IMR-90 (cell line): ENCODE data around the gene NOL6. TPM values are rescaled to one million over a fixed set of nuclear protein-coding genes. Genes with fewer than 3 reads are reported as not detected.

Experiments
- ATAC-seq: fragments of 200-7000 bp; cut with Tn5 transposase; 2 replicates; pipeline ENCODE4 v1.9.1; 2020; ENCODE audit warnings: low read depth, mild to moderate bottlenecking, moderate library complexity
- BruUV-seq: library from RNA; stranded (reverse); fragments of 400-500 nt; replicated peaks from 2 replicates; lab custom pipeline; 2021; lab: Mats Ljungman, UMichigan
- CTCF ChIA-PET: fragments of 300-600 bp; formaldehyde crosslinking; extraction: SDS; loops from one replicate; lab custom pipeline; 2021; ENCODE audit warnings: antibody characterized with exemption; lab: Yijun Ruan, JAX
- POLR2A ChIA-PET: fragments of 300-600 bp; sonication (Branson Sonifier 250); formaldehyde crosslinking; loops from one replicate; lab custom pipeline; 2022; ENCODE audit warnings: antibody characterized with exemption; ENCODE audit not compliant: unreplicated experiment; lab: Charles Lee
- DNase-seq: peaks from one replicate; pipeline ENCODE4 v3.0.0; 2013
- H2AFZ ChIP-seq: replicated peaks from 2 replicates; pipeline ENCODE3; 2013; ENCODE audit warnings: low read length, mild to moderate bottlenecking; ENCODE audit not compliant: poor library complexity
- H2AK5ac ChIP-seq: 2 replicates; pipeline ENCODE4 v1.6.1; 2013; ENCODE audit warnings: low read depth, low read length, inconsistent platforms
- H2AK9ac ChIP-seq: replicated peaks from 2 replicates; pipeline ENCODE3; 2013; ENCODE audit warnings: mild to moderate bottlenecking, low read depth, low read length, moderate library complexity; ENCODE audit not compliant: poor library complexity
- H2BK120ac ChIP-seq: 2 replicates; pipeline ENCODE4 v1.6.1; 2013; ENCODE audit warnings: low read depth, low read length, inconsistent platforms
- H2BK15ac ChIP-seq: 3 replicates; pipeline ENCODE4 v1.6.1; 2013; ENCODE audit warnings: low read depth, low read length, inconsistent platforms
- H2BK20ac ChIP-seq: 2 replicates; pipeline ENCODE4 v1.6.1; 2013; ENCODE audit warnings: low read depth, mild to moderate bottlenecking, inconsistent platforms, low read length, moderate library complexity
- H2BK5ac ChIP-seq: 2 replicates; pipeline ENCODE4 v1.6.1; 2013; ENCODE audit warnings: mild to moderate bottlenecking, low read depth, low read length, inconsistent platforms; ENCODE audit not compliant: poor library complexity, severe bottlenecking
- H3K14ac ChIP-seq: replicated peaks from 2 replicates; pipeline ENCODE4 v1.6.1; 2013; ENCODE audit warnings: low read depth, low read length, inconsistent platforms
- H3K18ac ChIP-seq: 2 replicates; pipeline ENCODE4 v1.6.1; 2013; ENCODE audit warnings: low read depth, low read length, control low read depth
- H3K23ac ChIP-seq: 2 replicates; pipeline ENCODE4 v1.6.1; 2013; ENCODE audit warnings: low read depth, low read length, inconsistent platforms
- H3K27ac ChIP-seq: 2 replicates; pipeline ENCODE4 v1.5.1; 2013; ENCODE audit warnings: mild to moderate bottlenecking, control low read depth, low read length; ENCODE audit not compliant: insufficient read depth
- H3K27me3 ChIP-seq: 2 replicates; pipeline ENCODE4 v1.6.1; 2013; ENCODE audit warnings: low read length; ENCODE audit not compliant: control insufficient read depth, insufficient read depth
- H3K36me3 ChIP-seq: 2 replicates; pipeline ENCODE4 v1.6.1; 2013; ENCODE audit warnings: low read length, mixed read lengths; ENCODE audit not compliant: control insufficient read depth, insufficient read depth
- H3K4ac ChIP-seq: 2 replicates; pipeline ENCODE4 v1.6.1; 2013; ENCODE audit warnings: low read depth, low read length, inconsistent platforms
- H3K4me1 ChIP-seq: 2 replicates; pipeline ENCODE4 v1.6.1; 2013; ENCODE audit warnings: low read length, mixed read lengths; ENCODE audit not compliant: control insufficient read depth, insufficient read depth
- H3K4me2 ChIP-seq: 2 replicates; pipeline ENCODE4 v1.6.1; 2013; ENCODE audit warnings: low read depth, mild to moderate bottlenecking, control low read depth, low read length, moderate library complexity
- H3K4me3 ChIP-seq: 2 replicates; pipeline ENCODE4 v1.5.1; 2013; ENCODE audit warnings: low read depth, mild to moderate bottlenecking, control low read depth, low read length, moderate library complexity; ENCODE audit not compliant: insufficient read depth
- H3K56ac ChIP-seq: 2 replicates; pipeline ENCODE4 v1.6.1; 2013; ENCODE audit warnings: low read length, inconsistent platforms; ENCODE audit not compliant: insufficient read depth; ENCODE audit errors: extremely low read depth
- H3K79me1 ChIP-seq, 2 experiments: 2 replicates each; pipeline ENCODE4 v1.6.1; 2013; ENCODE audit warnings: low read length in 2 of 2, inconsistent platforms in 1 of 2, low read depth in 1 of 2
- H3K9ac ChIP-seq: 2 replicates; pipeline ENCODE4 v1.6.1; 2013; ENCODE audit warnings: low read depth, low read length, control low read depth
- H3K9me1 ChIP-seq: 2 replicates; pipeline ENCODE4 v1.6.1; 2013; ENCODE audit warnings: low read length, inconsistent platforms; ENCODE audit not compliant: insufficient read depth
- H3K9me3 ChIP-seq: 2 replicates; pipeline ENCODE4 v1.6.1; 2013; ENCODE audit warnings: low read length; ENCODE audit not compliant: control insufficient read depth, insufficient read depth
- H4K20me1 ChIP-seq: 2 replicates; pipeline ENCODE4 v1.6.1; 2013; ENCODE audit warnings: low read length, inconsistent platforms; ENCODE audit not compliant: insufficient read depth
- H4K5ac ChIP-seq: 2 replicates; pipeline ENCODE4 v1.6.1; 2013; ENCODE audit warnings: mild to moderate bottlenecking, low read depth, low read length, control low read depth
- H4K8ac ChIP-seq, 2 experiments: 2 replicates each; pipeline ENCODE4 v1.6.1; 2013; ENCODE audit warnings: low read depth in 2 of 2, low read length in 2 of 2, control low read depth in 1 of 2, inconsistent platforms in 1 of 2
- H4K91ac ChIP-seq: 2 replicates; pipeline ENCODE4 v1.6.1; 2013; ENCODE audit warnings: low read depth, low read length, inconsistent platforms; ENCODE audit not compliant: insufficient read depth
- BHLHE40 ChIP-seq: fragments of 150-350 bp; IDR thresholded peaks from 2 replicates; pipeline ENCODE4 v1.6.1; 2016; ENCODE audit warnings: mild to moderate bottlenecking, low read depth, low read length
- CEBPB ChIP-seq: IDR thresholded peaks from 2 replicates; pipeline ENCODE4 v1.6.1; 2012; ENCODE audit warnings: low read depth, low read length, improper control_type of control experiment
- CHD1 ChIP-seq: IDR thresholded peaks from 2 replicates; pipeline ENCODE4 v1.6.1; 2012; ENCODE audit warnings: low read depth, low read length, improper control_type of control experiment
- CTCF ChIP-seq: conservative IDR thresholded peaks from 2 replicates; pipeline ENCODE4 v1.5.1; 2012; ENCODE audit warnings: mild to moderate bottlenecking, low read depth, low read length, improper control_type of control experiment
- FOS ChIP-seq: fragments of 150-350 bp; IDR thresholded peaks from 2 replicates; pipeline ENCODE4 v1.6.1; 2016; ENCODE audit warnings: low read depth, low read length
- MAFK ChIP-seq: IDR thresholded peaks from 2 replicates; pipeline ENCODE4 v1.6.1; 2012; ENCODE audit warnings: low read depth, low read length, improper control_type of control experiment
- MAZ ChIP-seq: IDR thresholded peaks from 2 replicates; pipeline ENCODE4 v1.6.1; 2012; ENCODE audit warnings: low read depth, mild to moderate bottlenecking, low read length, improper control_type of control experiment, moderate library complexity, borderline replicate concordance
- MXI1 ChIP-seq: IDR thresholded peaks from 2 replicates; pipeline ENCODE4 v1.6.1; 2012; ENCODE audit warnings: low read depth, mild to moderate bottlenecking, low read length, moderate library complexity, borderline replicate concordance
- NFE2L2 ChIP-seq: fragments of 150-350 bp; IDR thresholded peaks from 2 replicates; pipeline ENCODE4 v1.6.1; 2016; ENCODE audit warnings: low read depth, mild to moderate bottlenecking, low read length
- POLR2A ChIP-seq: IDR thresholded peaks from 2 replicates; pipeline ENCODE4 v1.6.1; 2012; ENCODE audit warnings: mild to moderate bottlenecking, low read depth, low read length
- RAD21 ChIP-seq: IDR thresholded peaks from 2 replicates; pipeline ENCODE4 v1.6.1; 2012; ENCODE audit warnings: low read length, improper control_type of control experiment
- RCOR1 ChIP-seq: IDR thresholded peaks from 2 replicates; pipeline ENCODE4 v1.6.1; 2012; ENCODE audit warnings: mild to moderate bottlenecking, low read length, improper control_type of control experiment; ENCODE audit not compliant: insufficient replicate concordance
- RFX5 ChIP-seq: IDR thresholded peaks from 2 replicates; pipeline ENCODE4 v1.8.0; 2012; ENCODE audit warnings: low read depth, mild to moderate bottlenecking, low read length, moderate library complexity
- SMC3 ChIP-seq: fragments of 150-350 bp; IDR thresholded peaks from 2 replicates; pipeline ENCODE4 v1.6.1; 2016; ENCODE audit warnings: low read depth, mild to moderate bottlenecking, antibody characterized with exemption, low read length, moderate library complexity
- USF2 ChIP-seq: fragments of 150-350 bp; IDR thresholded peaks from 2 replicates; pipeline ENCODE4 v1.6.1; 2017; ENCODE audit warnings: mild to moderate bottlenecking, antibody characterized with exemption, low read length, low read depth
- WGBS, 2 experiments: methylation state at CpG; one replicate each; pipeline versions ENCODE4 v1.1.5 to v1.1.7; 2013; ENCODE audit warnings: missing lambda C conversion rate in 2 of 2; ENCODE audit not compliant: insufficient read length in 1 of 2; ENCODE audit errors: extremely low coverage in 2 of 2; 5-methylcytosine and 5-hydroxymethylcytosine counted together
- dilution Hi-C: fragments of 300-500 bp; cut with HindIII; formaldehyde crosslinking; loops from one replicate; pipeline ENCODE4 v1.14.3; 2018; ENCODE audit warnings: low sequenced_read_pairs; ENCODE audit not compliant: unreplicated experiment
- in situ Hi-C: fragments of 300-500 bp; cut with MboI; formaldehyde crosslinking; loops from 3 replicates; pipeline ENCODE4 v1.14.3; 2019; ENCODE audit warnings: low sequenced_read_pairs, inconsistent platforms, mixed read lengths
- intact Hi-C: fragments of 100-400 bp; cut with micrococcal nuclease; formaldehyde crosslinking; loops from 2 replicates; pipeline ENCODE4 v1.10.0; 2022
- polyA plus RNA-seq, 3 experiments: library from polyadenylated mRNA; depleted of rRNA; stranded (reverse); fragments of >200 nt; gene quantifications; 2 replicates each; pipeline ENCODE4 v1.2.3, GENCODE V29; 2012; ENCODE audit warnings: low replicate concordance in 1 of 3
- total RNA-seq: library from RNA; depleted of rRNA; stranded (reverse); fragments of >200 nt; gene quantifications from 2 replicates; pipeline ENCODE4 v1.2.3, GENCODE V29; 2012
- TF ChIP-seq, protein P1 (sequence below): fragments of 150-350 bp; IDR thresholded peaks from 2 replicates; pipeline ENCODE4 v1.6.1; 2016; ENCODE audit warnings: low read depth, mild to moderate bottlenecking, low read length, moderate library complexity, borderline replicate concordance

The NOL6 gene
- total and polyA plus RNA-seq, 2 of the 4 experiments (the other 2 are of a cell fraction), result 47.3 to 71.7 TPM

DNA sequence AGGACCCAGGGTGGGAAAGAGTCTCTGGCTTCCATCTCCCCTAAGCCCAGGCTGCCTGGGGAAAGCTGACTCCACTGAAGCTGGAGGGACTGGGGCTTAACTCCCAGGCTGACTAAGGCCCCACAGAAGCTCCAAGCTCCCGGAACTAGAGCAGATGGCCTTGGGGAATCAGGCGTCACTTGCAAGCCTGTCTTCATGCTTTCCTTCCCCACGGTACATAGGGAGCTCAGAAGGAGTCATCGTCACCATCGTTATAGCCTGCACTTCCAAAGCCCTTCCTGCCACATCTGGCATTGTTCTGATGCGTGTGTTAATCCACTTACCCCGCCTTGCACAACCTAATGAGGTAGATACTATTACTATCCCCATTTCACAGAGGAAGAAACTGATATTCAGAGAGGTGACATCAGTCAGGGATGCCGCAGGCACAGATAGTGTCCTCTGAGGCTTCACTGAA is 37.9 kb downstream of the NOL6 start:
- no peak overlapping the region for H3K4ac ChIP-seq
- no peak overlapping the region for H2AK9ac ChIP-seq
- H3K79me1 ChIP-seq, result no peaks in the 10 kb centered on the region
- dilution Hi-C loops, result no loop called here
- 0 out of 2 replicates have a peak, but pooled peaks cover 1% of the 10 kb centered on the region for H3K4me1 ChIP-seq
- H2BK20ac ChIP-seq, result no peak overlapping the region
- no peak overlapping the region for H4K8ac ChIP-seq
- H3K4me2 ChIP-seq, result no peak overlapping the region
- no peak overlapping the region for H3K9ac ChIP-seq
- no peak for ATAC-seq
- ChIA-PET POLR2A (no interaction called here), CTCF (no interaction called here)
- no peak overlapping the region for H3K56ac ChIP-seq
- no peak overlapping the region for H2AFZ ChIP-seq
- H4K91ac ChIP-seq, result no peak overlapping the region
- in situ Hi-C loops, result no loop called here
- H4K5ac ChIP-seq, result no peak overlapping the region
- TF ChIP-seq CEBPB (no peak), RCOR1 (no peak), MAFK (no peak), MAZ (no peak), FOS (no peak), USF2 (no peak), MXI1 (no peak), POLR2A (no peak), CHD1 (no peak), SMC3 (no peak), NFE2L2 (no peak), RAD21 (no peak), BHLHE40 (no peak), RFX5 (no peak), CTCF (no peak)
- TF ChIP-seq, protein P1, sequence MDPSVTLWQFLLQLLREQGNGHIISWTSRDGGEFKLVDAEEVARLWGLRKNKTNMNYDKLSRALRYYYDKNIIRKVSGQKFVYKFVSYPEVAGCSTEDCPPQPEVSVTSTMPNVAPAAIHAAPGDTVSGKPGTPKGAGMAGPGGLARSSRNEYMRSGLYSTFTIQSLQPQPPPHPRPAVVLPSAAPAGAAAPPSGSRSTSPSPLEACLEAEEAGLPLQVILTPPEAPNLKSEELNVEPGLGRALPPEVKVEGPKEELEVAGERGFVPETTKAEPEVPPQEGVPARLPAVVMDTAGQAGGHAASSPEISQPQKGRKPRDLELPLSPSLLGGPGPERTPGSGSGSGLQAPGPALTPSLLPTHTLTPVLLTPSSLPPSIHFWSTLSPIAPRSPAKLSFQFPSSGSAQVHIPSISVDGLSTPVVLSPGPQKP, result no peak
- H3K18ac ChIP-seq, result no peak overlapping the region
- H3K27ac ChIP-seq, result no peak overlapping the region
- 71% methylated on average over 5 of the region's 8 CpGs; no CpG with 5 or more reads in 1 of the 2 experiments for WGBS, 2 experiments
- peaks cover 37% of the 10 kb centered on the region for H3K27me3 ChIP-seq
- intact Hi-C loops, result no loop called here
- no peak overlapping the region for H2BK15ac ChIP-seq
- H4K20me1 ChIP-seq, result no peaks in the 10 kb centered on the region
- no peaks in the 10 kb centered on the region for H3K36me3 ChIP-seq
- no peak overlapping the region for H2BK5ac ChIP-seq
- DNase-seq, result no peak
- H3K9me1 ChIP-seq, result peaks cover 6% of the 10 kb centered on the region; the same call in 1 of the 2 replicates
- H3K23ac ChIP-seq, result no peak overlapping the region
- no peaks in the 10 kb centered on the region for H3K9me3 ChIP-seq
- no TSS peak for BruUV-seq
- H3K4me3 ChIP-seq, result no peak overlapping the region
- H2BK120ac ChIP-seq, result no peak overlapping the region
- H3K14ac ChIP-seq, result no peak overlapping the region
- H2AK5ac ChIP-seq, result no peak overlapping the region
